ENCODE results near the gene APLN.

GRCh38 chrX:129652565-129653169 is 2.1 kb downstream of the APLN start:
- TF ChIP-seq, protein P1, sequence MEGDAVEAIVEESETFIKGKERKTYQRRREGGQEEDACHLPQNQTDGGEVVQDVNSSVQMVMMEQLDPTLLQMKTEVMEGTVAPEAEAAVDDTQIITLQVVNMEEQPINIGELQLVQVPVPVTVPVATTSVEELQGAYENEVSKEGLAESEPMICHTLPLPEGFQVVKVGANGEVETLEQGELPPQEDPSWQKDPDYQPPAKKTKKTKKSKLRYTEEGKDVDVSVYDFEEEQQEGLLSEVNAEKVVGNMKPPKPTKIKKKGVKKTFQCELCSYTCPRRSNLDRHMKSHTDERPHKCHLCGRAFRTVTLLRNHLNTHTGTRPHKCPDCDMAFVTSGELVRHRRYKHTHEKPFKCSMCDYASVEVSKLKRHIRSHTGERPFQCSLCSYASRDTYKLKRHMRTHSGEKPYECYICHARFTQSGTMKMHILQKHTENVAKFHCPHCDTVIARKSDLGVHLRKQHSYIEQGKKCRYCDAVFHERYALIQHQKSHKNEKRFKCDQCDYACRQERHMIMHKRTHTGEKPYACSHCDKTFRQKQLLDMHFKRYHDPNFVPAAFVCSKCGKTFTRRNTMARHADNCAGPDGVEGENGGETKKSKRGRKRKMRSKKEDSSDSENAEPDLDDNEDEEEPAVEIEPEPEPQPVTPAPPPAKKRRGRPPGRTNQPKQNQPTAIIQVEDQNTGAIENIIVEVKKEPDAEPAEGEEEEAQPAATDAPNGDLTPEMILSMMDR (optimal IDR thresholded peaks at IDR 0.05 in 1 of 3, IDR thresholded peaks at IDR 0.05 in 1 of 3, conservative IDR thresholded peaks at IDR 0.05 in 1 of 3; ENCODE audit: extremely low read depth in 1 of 3, insufficient read depth in 2 of 3, low read length in 3 of 3): no peak
- no peak for TF ChIP-seq EZH2 (IDR thresholded peaks at IDR 0.05; ENCODE audit: low read length)

Measured in keratinocyte (primary cell).